Epithelial cell of esophagus (primary cell): ENCODE data around the gene ITPR2.

Experiments
- DNase-seq: peaks from one replicate; pipeline ENCODE4 v3.0.0; 2010; ENCODE audit warnings: low read depth
- H3K4me3 ChIP-seq: 2 replicates; pipeline ENCODE4 v1.5.1; 2011; ENCODE audit warnings: mild to moderate bottlenecking, low read length, control low read depth
- CTCF ChIP-seq: IDR thresholded peaks from 2 replicates; pipeline ENCODE4 v1.5.1; 2011; ENCODE audit warnings: low read depth, mild to moderate bottlenecking, low read length, control low read depth, inconsistent platforms; ENCODE audit not compliant: insufficient read depth; ENCODE audit errors: missing control alignments

ITPR2 gene

GRCh38 chr12:26389343-26389742 is 443.7 kb downstream of the ITPR2 start:
- no peak overlapping the region for H3K4me3 ChIP-seq
- no peak for DNase-seq
- TF ChIP-seq CTCF: no peak

GRCh38 chr12:26384536-26384935 is 448.5 kb downstream of the ITPR2 start:
- no peak overlapping the region for H3K4me3 ChIP-seq
- DNase-seq: no peak
- TF ChIP-seq CTCF: no peak

- no peak for TF ChIP-seq CTCF
- no peak for DNase-seq
- no peak overlapping the region for H3K4me3 ChIP-seq
These were observed 450.0 kb downstream of the ITPR2 start for GRCh38 chr12:26383041-26383440.

- H3K4me3 ChIP-seq: no peak overlapping the region
- no peak for DNase-seq
- no peak for TF ChIP-seq CTCF
These were observed 452.1 kb downstream of the ITPR2 start for GRCh38 chr12:26380897-26381296.

- DNase-seq: no peak
- no peak for TF ChIP-seq CTCF
- no peak overlapping the region for H3K4me3 ChIP-seq
These were observed 453.1 kb downstream of the ITPR2 start for GRCh38 chr12:26379777-26380467.

GRCh38 chr12:26378711-26379110 is 454.3 kb downstream of the ITPR2 start:
- no peak for TF ChIP-seq CTCF
- no peak for DNase-seq
- H3K4me3 ChIP-seq: no peak overlapping the region
